HG02852 (cell line): ENCODE results near the gene UNC5A.

ENCODE experiments used
- ATAC-seq: cut with Tn5 transposase; IDR thresholded peaks from one replicate; pipeline ENCODE4 v1.9.1; 2021; ENCODE audit warnings: mild to moderate bottlenecking, moderate library complexity; ENCODE audit not compliant: unreplicated experiment

The UNC5A gene

GRCh38 chr5:176810081-176810597 is at the start of gene UNC5A:
TSS of gene UNC5A (plus strand) at chr5:176810559. CDS start at chr5:176810751, 192 bp downstream.
- no peak for ATAC-seq

- ATAC-seq, result no peak
These were observed 48.6 kb upstream of the UNC5A start for GRCh38 chr5:176761755-176762154.

- ATAC-seq, result no peak
These were observed 47.9 kb upstream of the UNC5A start for GRCh38 chr5:176762489-176762888.

GRCh38 chr5:176765687-176766086 is 44.7 kb upstream of the UNC5A start:
- ATAC-seq, result no peak

- ATAC-seq, result no peak
These were observed 42.0 kb upstream of the UNC5A start for GRCh38 chr5:176768174-176768970.

- ATAC-seq, result no peak
These were observed 40.4 kb upstream of the UNC5A start for GRCh38 chr5:176769911-176770310.

GRCh38 chr5:176770431-176770830 is 39.9 kb upstream of the UNC5A start:
- ATAC-seq, result no peak

GRCh38 chr5:176771102-176771845 is 39.1 kb upstream of the UNC5A start:
- no peak for ATAC-seq

GRCh38 chr5:176772271-176773210 is 37.8 kb upstream of the UNC5A start:
- no peak for ATAC-seq

GRCh38 chr5:176773408-176774035 is 36.8 kb upstream of the UNC5A start:
- no peak for ATAC-seq

- ATAC-seq, result no peak
These were observed 35.9 kb upstream of the UNC5A start for GRCh38 chr5:176774216-176775171.

GRCh38 chr5:176775409-176775808 is 35.0 kb upstream of the UNC5A start:
- no peak for ATAC-seq

GRCh38 chr5:176776141-176776865 is 34.1 kb upstream of the UNC5A start:
- no peak for ATAC-seq

GRCh38 chr5:176776916-176777315 is 33.4 kb upstream of the UNC5A start:
- no peak for ATAC-seq

- no peak for ATAC-seq
These were observed 31.4 kb upstream of the UNC5A start for GRCh38 chr5:176778921-176779465.

- no peak for ATAC-seq
These were observed 30.8 kb upstream of the UNC5A start for GRCh38 chr5:176779537-176779936.

- no peak for ATAC-seq
These were observed 29.9 kb upstream of the UNC5A start for GRCh38 chr5:176780176-176781053.

GRCh38 chr5:176781054-176781375 is 29.3 kb upstream of the UNC5A start:
- ATAC-seq, result no peak
